Activated CD4-positive, alpha-beta T cell treated with anti-CD3 and anti-CD28 coated beads, Interleukin-2, amount 10 ng/mL, durations not matched to agents 24 days and 14 days (primary cell): Measurements from ENCODE around the gene CREM. TPM values are rescaled to one million over a fixed set of nuclear protein-coding genes. Genes with fewer than 3 reads are reported as not detected.

Source experiments
- DNase-seq: peaks from one replicate; pipeline ENCODE4 v3.0.0; 2022
- H3K27ac Mint-ChIP-seq: one replicate; pipeline ENCODE4 v1.8.0; 2022; ENCODE audit warnings: mild to moderate bottlenecking, mixed read lengths
- H3K27me3 Mint-ChIP-seq: one replicate; pipeline ENCODE4 v1.8.0; 2022; ENCODE audit warnings: mixed read lengths
- H3K36me3 Mint-ChIP-seq: one replicate; pipeline ENCODE4 v1.8.0; 2022; ENCODE audit warnings: low read depth, mild to moderate bottlenecking, mixed read lengths
- H3K4me1 Mint-ChIP-seq: one replicate; pipeline ENCODE4 v1.8.0; 2021; ENCODE audit warnings: mixed read lengths
- H3K4me3 Mint-ChIP-seq: one replicate; pipeline ENCODE4 v1.8.0; 2022; ENCODE audit warnings: mild to moderate bottlenecking, moderate library complexity, mixed read lengths
- H3K9me3 Mint-ChIP-seq: one replicate; pipeline ENCODE4 v1.8.0; 2021; ENCODE audit warnings: mixed read lengths
- intact Hi-C: fragments of 100-400 bp; cut with micrococcal nuclease; formaldehyde crosslinking; loops from one replicate; pipeline ENCODE4 v1.15.1; 2023
- total RNA-seq: library from RNA; stranded (reverse); gene quantifications from 2 replicates; pipeline ENCODE4 v1.2.3, GENCODE V29; 2022

The CREM gene
- total RNA-seq, 1 donor from 2014 or later: 87.0 TPM

DNA sequence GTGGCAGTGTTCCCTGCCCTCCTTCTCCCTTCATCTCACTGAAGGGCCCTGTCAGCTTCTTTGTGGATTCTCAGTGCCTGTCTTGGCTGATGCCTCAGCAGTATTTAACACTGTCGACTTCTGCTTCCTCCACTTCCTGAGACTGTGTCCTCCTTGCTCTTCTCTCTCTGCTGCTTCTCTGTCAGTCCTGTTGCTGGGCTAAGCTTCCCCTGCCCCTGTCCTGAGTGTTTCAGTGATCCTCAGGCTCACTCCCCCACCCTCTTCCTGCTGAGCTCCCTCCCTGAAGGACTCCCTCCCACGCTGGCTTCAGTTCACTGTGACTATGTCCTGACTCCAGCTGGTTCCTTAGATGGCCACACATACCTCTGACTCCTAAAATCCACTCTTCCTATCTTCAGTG lies 64.9 kb downstream of the CREM start:
- Mint-ChIP-seq H3K27me3 (no peaks in the 10 kb centered on the region), H3K36me3 (peaks cover 6% of the 10 kb centered on the region), H3K4me1 (peaks cover 27% of the 10 kb centered on the region), H3K4me3 (peak overlapping the region; percentile 36), H3K9me3 (no peaks in the 10 kb centered on the region), H3K27ac (peak overlapping the region; percentile 81)
- intact Hi-C loops: no loop called here
- peak; percentile 70 for DNase-seq

DNA sequence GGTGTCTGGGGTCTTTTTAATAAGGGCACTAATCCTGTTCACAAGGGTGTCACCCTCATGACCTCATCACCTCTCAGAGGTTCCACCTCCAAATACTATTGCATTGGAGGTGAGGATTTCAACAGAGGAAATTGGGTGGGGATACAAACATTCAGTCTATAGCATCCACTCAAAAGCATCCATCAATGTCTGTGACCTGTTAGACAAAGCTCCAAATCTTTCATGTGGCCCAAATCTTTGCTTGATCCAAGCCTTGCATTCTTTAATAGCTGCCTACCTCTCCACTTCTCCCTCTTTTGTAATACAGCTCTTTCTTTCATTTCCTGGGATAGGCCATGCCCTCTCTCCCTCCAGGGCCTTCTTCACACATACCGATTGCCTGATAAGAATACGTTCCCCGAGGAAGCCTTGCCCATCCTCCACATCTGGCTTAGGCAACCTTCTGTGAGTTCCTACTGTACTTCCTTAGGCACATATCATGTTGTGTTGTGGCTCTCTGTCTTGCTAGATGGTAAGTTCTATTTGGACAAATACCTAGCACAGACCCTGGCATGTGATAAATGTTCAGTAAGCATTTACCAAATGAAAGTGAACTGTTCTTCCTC lies 66.1 kb downstream of the CREM start:
- Mint-ChIP-seq H3K4me1 (peaks cover 30% of the 10 kb centered on the region), H3K36me3 (peaks cover 8% of the 10 kb centered on the region), H3K4me3 (peak overlapping the region; percentile 33), H3K27ac (peak overlapping the region; percentile 81), H3K9me3 (no peaks in the 10 kb centered on the region), H3K27me3 (no peaks in the 10 kb centered on the region)
- no peak for DNase-seq
- intact Hi-C loops: no loop called here

DNA sequence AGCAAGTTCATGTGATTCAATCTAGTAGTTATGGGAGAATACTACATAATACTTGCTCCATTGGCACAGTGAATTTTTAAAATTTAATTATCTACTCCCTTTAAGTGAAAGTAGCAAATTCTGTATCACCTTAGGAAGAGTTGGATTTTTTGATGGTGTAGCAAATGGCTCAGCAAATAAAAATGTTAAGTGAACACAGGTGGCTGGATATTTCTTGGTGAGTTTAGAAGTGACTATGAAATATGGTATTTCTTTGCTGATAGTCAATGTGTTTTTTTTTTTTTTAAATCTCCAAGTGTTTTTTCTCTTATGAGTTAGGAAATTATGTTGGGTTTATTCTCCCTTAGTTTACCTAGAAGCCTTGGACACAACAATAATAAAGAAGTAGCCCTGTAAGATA lies 67.8 kb downstream of the CREM start:
- no peak for DNase-seq
- Mint-ChIP-seq H3K9me3 (no peaks in the 10 kb centered on the region), H3K4me3 (peak overlapping the region; percentile 95), H3K27ac (peak overlapping the region; percentile 68), H3K27me3 (no peaks in the 10 kb centered on the region), H3K36me3 (peaks cover 10% of the 10 kb centered on the region), H3K4me1 (peaks cover 34% of the 10 kb centered on the region)
- intact Hi-C loops: no loop called here

DNA sequence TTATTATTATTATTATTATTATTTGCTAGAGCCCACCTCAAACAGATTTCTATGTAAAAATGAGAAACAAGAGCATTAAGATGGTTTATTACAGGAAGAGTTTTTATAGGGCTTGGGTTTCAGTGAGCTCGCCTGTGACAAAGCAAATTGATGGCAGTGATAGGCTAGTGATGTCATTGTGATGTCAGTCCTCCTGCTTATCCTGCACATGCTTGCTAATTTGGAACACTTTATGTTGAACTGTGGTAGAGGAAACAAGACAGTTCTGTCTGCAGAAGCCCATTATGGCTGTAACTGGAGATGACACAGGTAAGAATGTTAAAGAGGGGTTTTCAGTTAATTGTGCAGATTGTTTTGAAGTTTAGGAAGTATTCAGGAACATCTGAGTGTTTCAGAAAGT lies 68.3 kb downstream of the CREM start:
- Mint-ChIP-seq H3K27me3 (no peaks in the 10 kb centered on the region), H3K4me3 (peak overlapping the region; percentile 95), H3K4me1 (peaks cover 36% of the 10 kb centered on the region), H3K9me3 (no peaks in the 10 kb centered on the region), H3K36me3 (peaks cover 10% of the 10 kb centered on the region), H3K27ac (peak overlapping the region; percentile 99)
- intact Hi-C loops: loop anchor here (1.0 kb wide), 4 partner anchors 46 to 161 kb away; no protein-coding TSS in a partner anchor
- DNase-seq: peak; percentile 87

DNA sequence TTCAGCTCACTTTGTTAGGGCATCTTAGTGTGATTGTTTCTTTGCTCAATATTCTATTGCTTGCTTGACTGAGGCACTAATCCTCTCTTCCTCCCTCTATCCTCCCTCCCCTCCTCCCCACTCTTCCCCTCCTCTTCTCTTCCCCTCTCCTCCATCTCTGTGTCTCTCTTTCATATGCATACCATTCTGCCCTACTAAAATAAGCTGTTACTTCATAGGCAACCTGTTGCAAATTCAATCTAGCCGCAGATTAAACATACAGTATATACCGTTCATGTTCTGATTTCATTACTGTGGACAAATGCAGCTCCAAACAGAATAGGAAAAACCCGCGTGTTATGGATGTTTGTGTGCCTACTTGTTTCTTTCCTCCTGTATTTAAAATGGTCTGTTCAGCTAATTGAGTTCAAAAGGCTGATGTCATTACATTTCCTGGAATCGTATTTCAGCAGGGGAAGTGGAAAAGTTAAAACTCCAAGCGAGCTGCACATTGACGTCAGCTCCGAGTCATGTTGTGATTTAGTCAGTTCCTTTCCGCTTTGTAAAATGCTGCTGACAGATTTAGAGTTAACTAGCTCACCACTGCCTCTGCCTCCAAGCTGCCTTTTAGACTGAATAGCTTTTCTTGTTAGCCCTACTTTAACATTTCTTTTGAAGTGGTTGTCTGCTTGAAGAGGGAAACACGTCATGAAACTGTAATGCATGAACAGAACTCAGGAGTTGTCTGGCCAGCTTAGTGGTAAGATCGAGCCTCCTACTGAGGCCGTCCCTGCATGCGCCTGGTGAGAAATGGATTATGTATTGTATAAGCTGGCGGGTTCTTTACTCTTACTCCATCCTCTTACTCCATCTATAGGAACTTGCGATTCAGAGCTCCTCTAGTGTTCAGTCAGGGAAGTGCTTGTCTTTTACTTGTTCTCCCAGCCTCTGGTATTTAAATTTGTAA lies 69.0 kb downstream of the CREM start:
- peak overlapping the region; percentile 99 for H3K27ac Mint-ChIP-seq
- peak overlapping the region; percentile 95 for H3K4me3 Mint-ChIP-seq
- H3K36me3 Mint-ChIP-seq: peaks cover 14% of the 10 kb centered on the region
- no peaks in the 10 kb centered on the region for H3K27me3 Mint-ChIP-seq
- peak; percentile 94 for DNase-seq
- intact Hi-C loops: loop anchor here (1.0 kb wide), 8 partner anchors 13 to 161 kb away; partner anchors contain the start of gene CUL2
- peaks cover 41% of the 10 kb centered on the region for H3K4me1 Mint-ChIP-seq
- no peaks in the 10 kb centered on the region for H3K9me3 Mint-ChIP-seq

DNA sequence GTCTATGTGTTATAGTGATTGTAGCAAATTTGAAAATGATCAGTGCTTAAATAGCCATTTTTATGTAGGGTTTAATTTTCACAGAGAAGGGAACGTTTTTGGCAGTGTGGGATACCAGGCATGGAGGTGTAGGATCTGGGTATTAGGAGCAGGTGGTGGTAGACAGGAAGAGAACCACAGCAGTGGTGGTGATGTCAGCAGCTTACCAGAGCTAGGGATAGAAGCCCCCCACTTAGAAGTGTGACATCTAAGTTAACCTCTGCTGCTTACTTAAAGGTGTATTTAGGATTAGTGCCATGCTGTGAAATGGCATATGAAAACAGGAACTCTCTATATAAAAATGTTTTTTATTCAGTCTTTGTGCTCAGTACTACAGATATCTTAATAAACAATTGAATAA lies 73.8 kb downstream of the CREM start:
- intact Hi-C loops: no loop called here
- Mint-ChIP-seq H3K27me3 (no peaks in the 10 kb centered on the region), H3K27ac (peak overlapping the region; percentile 51), H3K4me3 (peak overlapping the region; percentile 49), H3K36me3 (peaks cover 28% of the 10 kb centered on the region), H3K4me1 (peaks cover 44% of the 10 kb centered on the region), H3K9me3 (no peaks in the 10 kb centered on the region)
- peak; percentile 53 for DNase-seq

DNA sequence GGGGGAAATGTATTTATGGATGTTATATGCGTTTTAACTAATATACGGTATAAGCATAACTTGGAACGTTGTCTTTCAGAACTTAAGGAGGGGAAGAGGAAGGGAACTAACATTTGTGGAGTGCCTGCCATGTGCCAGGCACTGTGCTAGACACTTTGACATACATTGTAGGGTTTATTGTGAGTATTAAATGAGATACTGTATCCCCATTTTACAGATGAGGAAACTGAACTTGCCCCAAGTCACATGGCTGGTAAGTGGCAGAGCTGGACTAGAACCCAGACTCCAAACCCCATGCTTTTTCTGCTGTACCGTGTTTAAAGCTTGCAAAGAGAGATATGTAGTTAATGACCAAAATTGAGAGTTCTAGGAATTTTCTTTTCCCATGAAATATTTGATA lies 74.6 kb downstream of the CREM start:
- no peaks in the 10 kb centered on the region for H3K27me3 Mint-ChIP-seq
- intact Hi-C loops: no loop called here
- H3K4me1 Mint-ChIP-seq: peaks cover 41% of the 10 kb centered on the region
- H3K27ac Mint-ChIP-seq: peak overlapping the region; percentile 67
- no peaks in the 10 kb centered on the region for H3K9me3 Mint-ChIP-seq
- H3K4me3 Mint-ChIP-seq: peak overlapping the region; percentile 59
- H3K36me3 Mint-ChIP-seq: peaks cover 28% of the 10 kb centered on the region
- peak; percentile 53 for DNase-seq

DNA sequence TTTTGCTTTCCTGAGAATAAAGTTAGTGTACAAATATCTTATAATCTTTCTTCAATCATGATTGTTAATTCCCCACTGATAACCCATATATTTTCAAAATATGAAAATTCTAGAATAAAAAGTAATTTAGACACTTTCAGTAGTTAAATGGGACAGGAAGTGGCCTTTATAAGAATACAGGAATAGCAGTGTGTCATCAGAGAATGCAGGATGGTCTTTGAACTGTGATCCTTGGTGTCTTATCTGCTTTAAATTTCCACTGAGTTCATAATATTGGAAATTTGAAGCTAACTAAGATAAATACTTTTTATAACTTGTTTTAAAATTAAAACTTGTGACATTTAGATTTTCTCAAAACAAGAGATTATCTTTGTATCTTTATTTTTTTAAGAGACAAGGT lies 75.4 kb downstream of the CREM start:
- Mint-ChIP-seq H3K4me1 (peaks cover 45% of the 10 kb centered on the region), H3K36me3 (peaks cover 35% of the 10 kb centered on the region), H3K27me3 (no peaks in the 10 kb centered on the region), H3K4me3 (no peak overlapping the region), H3K27ac (no peak overlapping the region), H3K9me3 (no peaks in the 10 kb centered on the region)
- intact Hi-C loops: no loop called here
- DNase-seq: no peak

DNA sequence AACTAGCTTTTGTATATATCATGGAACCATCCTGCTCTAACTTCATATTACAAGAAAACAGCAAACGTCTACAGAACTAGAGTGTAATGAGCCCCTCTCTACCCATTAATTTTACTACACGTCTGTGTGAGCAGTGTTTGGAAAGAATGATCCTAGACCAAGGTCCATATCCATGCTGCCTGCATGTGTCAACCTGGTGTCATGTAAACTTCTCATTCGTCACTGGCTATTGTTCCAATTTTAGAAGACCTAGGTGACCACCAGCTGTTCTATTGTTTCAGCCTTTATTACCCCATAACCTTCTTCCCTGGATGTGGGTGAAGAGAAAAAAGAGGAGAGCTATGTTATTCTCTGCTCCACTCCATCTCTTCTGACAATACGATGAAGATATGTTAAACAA lies 77.1 kb downstream of the CREM start:
- Mint-ChIP-seq H3K9me3 (no peaks in the 10 kb centered on the region), H3K27me3 (no peaks in the 10 kb centered on the region), H3K27ac (no peak overlapping the region), H3K36me3 (peaks cover 37% of the 10 kb centered on the region), H3K4me1 (peaks cover 43% of the 10 kb centered on the region), H3K4me3 (no peak overlapping the region)
- intact Hi-C loops: no loop called here
- DNase-seq: peak; percentile 43

DNA sequence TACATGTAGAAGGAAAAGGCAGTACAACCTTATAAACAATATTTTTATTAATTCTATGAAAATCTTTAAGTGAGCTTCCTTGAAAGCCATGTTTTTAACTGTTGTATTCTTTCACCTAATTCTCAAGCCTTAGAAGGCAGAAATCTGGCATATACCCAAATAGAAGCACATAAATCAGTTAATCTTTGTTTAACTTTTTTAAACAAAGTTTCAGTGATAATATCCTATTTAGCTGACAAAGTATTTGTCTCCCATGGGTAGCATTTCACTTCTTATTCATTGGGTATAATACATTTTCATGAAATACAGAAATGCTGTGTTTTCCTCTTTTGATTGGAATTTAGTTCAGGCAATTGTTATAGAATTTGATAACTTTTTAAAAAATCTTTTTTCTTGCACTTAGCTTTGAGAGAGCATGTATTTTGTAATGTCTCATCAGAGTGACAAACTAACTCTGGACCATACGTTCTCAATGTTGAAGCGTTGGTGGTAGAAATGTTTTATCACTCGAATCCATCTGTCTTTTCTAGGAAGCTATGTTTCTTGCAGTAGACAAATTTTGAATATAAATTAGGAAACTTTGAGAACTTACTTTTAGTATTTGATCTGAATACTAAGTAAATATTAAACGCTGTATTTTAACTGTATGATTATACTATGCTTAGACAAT lies 78.1 kb downstream of the CREM start:
- peaks cover 48% of the 10 kb centered on the region for H3K4me1 Mint-ChIP-seq
- DNase-seq: peak; percentile 37
- peaks cover 46% of the 10 kb centered on the region for H3K36me3 Mint-ChIP-seq
- H3K9me3 Mint-ChIP-seq: no peaks in the 10 kb centered on the region
- peak overlapping the region; percentile 29 for H3K27ac Mint-ChIP-seq
- peak overlapping the region; percentile 41 for H3K4me3 Mint-ChIP-seq
- H3K27me3 Mint-ChIP-seq: no peaks in the 10 kb centered on the region
- intact Hi-C loops: no loop called here

DNA sequence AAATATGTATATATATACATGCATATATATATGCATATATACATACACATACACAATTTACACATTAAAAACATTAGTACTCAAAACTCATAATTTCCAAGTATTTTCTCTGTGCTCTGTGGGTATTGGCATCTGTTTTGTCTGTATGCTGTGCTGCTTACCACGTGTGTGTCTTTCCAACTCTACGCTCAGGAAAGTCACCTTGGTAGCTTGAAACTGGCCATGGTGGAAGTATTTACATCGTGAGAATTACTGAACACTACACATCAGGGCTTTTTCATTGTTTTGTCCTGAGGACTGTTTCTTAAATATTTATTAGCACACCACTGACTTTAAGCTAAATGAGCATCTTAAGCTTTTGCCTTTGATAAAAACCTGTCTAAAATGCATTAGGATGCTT lies 79.6 kb downstream of the CREM start:
- H3K4me3 Mint-ChIP-seq: no peak overlapping the region
- DNase-seq: peak; percentile 53
- peak overlapping the region; percentile 25 for H3K27ac Mint-ChIP-seq
- H3K36me3 Mint-ChIP-seq: peaks cover 54% of the 10 kb centered on the region
- no peaks in the 10 kb centered on the region for H3K9me3 Mint-ChIP-seq
- intact Hi-C loops: no loop called here
- peaks cover 55% of the 10 kb centered on the region for H3K4me1 Mint-ChIP-seq
- H3K27me3 Mint-ChIP-seq: no peaks in the 10 kb centered on the region

DNA sequence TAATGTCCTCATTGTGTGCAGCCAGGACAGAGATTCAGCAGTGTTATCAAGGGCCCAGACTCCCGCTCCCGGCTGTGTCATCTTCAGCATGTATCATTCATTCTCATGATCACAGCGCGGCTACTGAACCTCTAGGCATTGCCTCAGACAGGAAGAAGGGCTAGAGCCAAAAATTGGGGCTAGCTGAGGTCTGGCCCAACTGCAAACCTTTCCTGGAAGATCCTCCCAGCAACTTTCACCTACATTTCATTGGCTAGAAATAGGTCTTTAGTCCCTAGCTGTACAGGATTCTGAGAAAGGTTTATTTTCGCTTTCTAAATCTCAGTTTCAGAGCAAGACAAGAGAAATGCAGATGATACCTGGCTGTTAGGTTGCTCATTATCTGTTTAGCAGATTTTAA lies 81.9 kb downstream of the CREM start:
- intact Hi-C loops: loop anchor here (1.0 kb wide), 2 partner anchors 8 to 12 kb away; no protein-coding TSS in a partner anchor
- Mint-ChIP-seq H3K4me3 (peak overlapping the region; percentile 80), H3K9me3 (no peaks in the 10 kb centered on the region), H3K4me1 (peaks cover 48% of the 10 kb centered on the region), H3K27ac (peak overlapping the region; percentile 92), H3K36me3 (peaks cover 62% of the 10 kb centered on the region), H3K27me3 (no peaks in the 10 kb centered on the region)
- DNase-seq: peak; percentile 91

DNA sequence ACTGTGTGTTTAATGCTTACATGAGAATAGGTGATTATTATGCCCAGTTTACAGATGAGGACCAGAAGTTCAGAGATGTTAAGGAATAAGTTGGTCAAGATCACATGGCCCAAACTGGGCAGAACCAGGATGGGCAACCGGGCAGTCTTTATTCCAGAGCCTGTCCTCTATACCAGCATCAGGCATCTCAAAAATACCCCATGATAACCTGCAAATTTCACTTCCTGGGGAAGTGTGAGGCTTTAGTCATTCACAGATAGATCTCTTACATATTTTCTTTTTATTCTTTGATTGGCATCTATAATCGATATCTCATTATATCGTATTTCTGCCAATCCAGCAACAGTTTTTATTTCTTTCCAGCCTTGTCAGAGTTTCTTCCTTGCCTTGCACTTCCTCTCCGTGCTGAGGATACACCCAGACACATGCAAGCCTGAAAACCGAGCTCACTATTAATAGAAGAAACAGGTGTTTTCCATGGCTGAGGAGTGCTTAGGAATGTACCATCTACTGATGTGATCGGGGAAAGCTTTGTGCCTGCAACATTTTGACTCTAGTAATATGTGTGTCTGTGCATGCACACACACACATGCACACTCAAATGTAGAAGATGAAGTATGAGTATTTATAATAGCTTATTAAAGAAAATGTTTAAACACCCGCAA lies 82.4 kb downstream of the CREM start:
- intact Hi-C loops: loop anchor here (1.0 kb wide), 2 partner anchors 7 to 13 kb away; no protein-coding TSS in a partner anchor
- Mint-ChIP-seq H3K27me3 (no peaks in the 10 kb centered on the region), H3K4me1 (peaks cover 46% of the 10 kb centered on the region), H3K4me3 (peak overlapping the region; percentile 80), H3K27ac (peak overlapping the region; percentile 92), H3K36me3 (peaks cover 60% of the 10 kb centered on the region), H3K9me3 (no peaks in the 10 kb centered on the region)
- DNase-seq: no peak
